HepG2 (cell line): ENCODE results near the gene PATZ1. TPM values are rescaled to one million over a fixed set of nuclear protein-coding genes. Genes with fewer than 3 reads are reported as not detected.

Experiments used
- CBX1 ChIP-seq: IDR thresholded peaks from one replicate; pipeline ENCODE4 v1.6.1; 2016; ENCODE audit warnings: antibody characterized with exemption, low read depth
- DBP ChIP-seq: sonication (generic); formaldehyde crosslinking; IDR thresholded peaks from 2 replicates; pipeline ENCODE4 v1.4.0; 2020; ENCODE audit warnings: missing genetic modification reagents; ENCODE audit errors: not compliant biosample characterization
- E2F1 ChIP-seq: sonication (generic); formaldehyde crosslinking; IDR thresholded peaks from 2 replicates; pipeline ENCODE4 v1.5.0; 2020; ENCODE audit warnings: missing genetic modification reagents
- IKZF1 ChIP-seq: fragments of 450-650 bp; IDR thresholded peaks from 2 replicates; pipeline ENCODE4 v1.7.1; 2016
- MEIS1 ChIP-seq: sonication (generic); formaldehyde crosslinking; IDR thresholded peaks from 2 replicates; pipeline ENCODE4 v1.9.0; 2021; ENCODE audit warnings: mild to moderate bottlenecking, missing genetic modification reagents, moderate library complexity, borderline replicate concordance
- MIXL1 ChIP-seq: IDR thresholded peaks from 2 replicates; pipeline ENCODE4 v1.6.1; 2016
- NCOA2 ChIP-seq: sonication (generic); formaldehyde crosslinking; IDR thresholded peaks from 2 replicates; pipeline ENCODE4 v1.8.0; 2022; ENCODE audit warnings: inconsistent platforms
- NPAS2 ChIP-seq: sonication (generic); formaldehyde crosslinking; IDR thresholded peaks from 2 replicates; pipeline ENCODE4 v1.8.0; 2022; ENCODE audit warnings: mild to moderate bottlenecking, missing genetic modification reagents, borderline replicate concordance
- PHF20 ChIP-seq: sonication (generic); formaldehyde crosslinking; IDR thresholded peaks from 2 replicates; pipeline ENCODE4 v1.5.0; 2020; ENCODE audit warnings: mild to moderate bottlenecking, missing genetic modification reagents
- PITX1 ChIP-seq: sonication (generic); formaldehyde crosslinking; IDR thresholded peaks from 2 replicates; pipeline ENCODE4 v1.5.1; 2020; ENCODE audit warnings: mild to moderate bottlenecking, missing genetic modification reagents
- SIN3B ChIP-seq: fragments of 150-350 bp; IDR thresholded peaks from 2 replicates; pipeline ENCODE4 v1.6.1; 2014; ENCODE audit warnings: low read length
- SIX1 ChIP-seq: sonication (generic); formaldehyde crosslinking; IDR thresholded peaks from 2 replicates; pipeline ENCODE4 v1.4.0; 2020; ENCODE audit warnings: missing genetic modification reagents, borderline replicate concordance
- ZBTB34 ChIP-seq: sonication (generic); formaldehyde crosslinking; IDR thresholded peaks from 2 replicates; pipeline ENCODE4 v1.8.0; 2022; ENCODE audit warnings: mild to moderate bottlenecking, missing genetic modification reagents
- ZFP36L2 ChIP-seq: sonication (generic); formaldehyde crosslinking; IDR thresholded peaks from 2 replicates; pipeline ENCODE4 v1.4.0; 2020; ENCODE audit warnings: missing genetic modification reagents
- ZNF160 ChIP-seq: sonication (generic); formaldehyde crosslinking; IDR thresholded peaks from 2 replicates; pipeline ENCODE4 v1.8.0; 2022; ENCODE audit warnings: mild to moderate bottlenecking, inconsistent platforms, missing genetic modification reagents
- ZNF24 ChIP-seq: fragments of 450-650 bp; IDR thresholded peaks from 2 replicates; pipeline ENCODE4 v1.6.1; 2017; ENCODE audit warnings: antibody characterized with exemption, mild to moderate bottlenecking
- ZNF326 ChIP-seq: sonication (generic); formaldehyde crosslinking; IDR thresholded peaks from 2 replicates; pipeline ENCODE4 v1.4.0; 2020; ENCODE audit warnings: missing genetic modification reagents, borderline replicate concordance
- ZNF335 ChIP-seq: sonication (generic); formaldehyde crosslinking; IDR thresholded peaks from 2 replicates; pipeline ENCODE4 v1.4.0; 2020; ENCODE audit warnings: missing genetic modification reagents
- ZNF383 ChIP-seq: sonication (generic); formaldehyde crosslinking; IDR thresholded peaks from 2 replicates; pipeline ENCODE4 v1.4.0; 2020; ENCODE audit warnings: missing genetic modification reagents, mild to moderate bottlenecking, borderline replicate concordance
- ZNF597 ChIP-seq: sonication (generic); formaldehyde crosslinking; IDR thresholded peaks from 2 replicates; pipeline ENCODE4 v1.5.0; 2020; ENCODE audit warnings: missing genetic modification reagents
- ZNF614 ChIP-seq: IDR thresholded peaks from 2 replicates; pipeline ENCODE4 v1.6.1; 2018; ENCODE audit warnings: missing biosample characterization, missing genetic modification reagents, inconsistent platforms, borderline replicate concordance
- ZNF776 ChIP-seq: sonication (generic); formaldehyde crosslinking; IDR thresholded peaks from 2 replicates; pipeline ENCODE4 v1.4.0; 2020; ENCODE audit warnings: mild to moderate bottlenecking, missing genetic modification reagents
- ZSCAN25 ChIP-seq: sonication (generic); formaldehyde crosslinking; IDR thresholded peaks from 2 replicates; pipeline ENCODE4 v1.8.0; 2022; ENCODE audit warnings: mild to moderate bottlenecking, missing genetic modification reagents
- polyA plus RNA-seq, 8 experiments: library from polyadenylated mRNA; depleted of rRNA in 3 of 8; stranded (reverse) in 7 of 8; unstranded in 1 of 8; fragments of >200 nt; fragmentation: Illumina TruSeq in 4 of 8; extraction: Trizol in 4 of 8; gene quantifications; 2 replicates each; pipeline versions ENCODE4 v1.2.1 to v1.2.3, GENCODE V29; 2011 to 2016; ENCODE audit warnings: low read depth in 4 of 8, missing spikeins in 1 of 8, mixed read lengths in 1 of 8; ENCODE audit not compliant: insufficient read depth in 1 of 8
- total RNA-seq, 5 experiments: library from RNA; depleted of rRNA; stranded (reverse); fragments of >200 nt; fragmentation: Illumina TruSeq; extraction: Trizol; gene quantifications; 2 replicates each; pipeline ENCODE4 v1.2.3, GENCODE V29; 2016; ENCODE audit warnings: low read depth in 1 of 5

The PATZ1 gene
- total and polyA plus RNA-seq, 2 of the 13 experiments (the other 11 are each of a cell fraction or from before 2014, with no cell fraction given) = 24.9 to 30.5 TPM

DNA sequence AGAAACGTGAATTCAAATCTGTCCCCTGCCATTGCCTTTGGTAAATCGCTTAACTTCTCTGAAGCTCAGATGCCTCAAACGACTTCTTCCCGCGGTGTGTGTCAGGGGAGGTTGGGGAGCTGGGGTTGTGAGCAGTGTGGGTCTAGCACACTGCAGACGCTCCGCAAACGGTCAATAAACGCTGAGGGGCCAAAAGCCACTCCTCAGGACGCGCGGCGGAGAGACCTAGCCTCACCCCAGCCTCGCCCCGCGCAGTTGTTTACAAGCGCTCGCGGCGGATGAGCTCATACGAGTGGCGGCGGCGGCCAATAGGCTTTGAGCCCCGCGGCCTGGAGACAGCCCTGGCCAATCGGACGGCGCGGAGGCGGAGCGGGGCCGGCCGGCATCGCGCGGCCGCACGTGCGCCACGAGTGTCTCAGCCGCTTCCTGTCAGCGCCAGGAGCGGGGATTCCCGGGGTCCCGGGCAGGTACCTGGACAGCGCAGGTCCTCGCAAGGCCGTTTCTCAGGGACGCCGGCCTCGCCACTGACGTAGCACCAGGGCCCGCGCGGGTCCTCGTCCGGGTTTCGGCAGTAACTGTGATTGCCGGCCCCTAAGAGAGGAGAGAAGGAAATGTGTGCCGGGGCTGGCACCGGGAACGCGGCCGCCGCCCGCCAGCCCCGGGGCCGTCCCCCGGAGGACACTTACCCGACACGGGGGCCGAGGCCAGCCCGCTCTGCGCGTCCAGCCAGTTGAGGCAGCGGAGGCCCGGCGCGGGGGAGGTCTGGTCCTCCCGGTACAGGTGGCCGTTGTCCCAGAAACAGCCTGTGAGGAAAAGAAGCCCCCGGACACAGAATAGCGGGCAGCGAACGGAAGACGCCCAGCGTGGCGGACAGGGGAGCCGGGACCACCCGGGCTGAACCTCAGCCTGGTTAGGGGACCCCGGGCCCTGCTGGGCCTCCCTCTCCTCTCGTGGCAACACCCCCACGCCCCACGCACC, 55.4 kb downstream of the PATZ1 start (continued):
- TF ChIP-seq IKZF1 (no peak), ZNF597 (CRISPR knock-in tag) (no peak), CBX1 (peak; percentile 76), DBP (CRISPR knock-in tag) (peak; percentile 42), ZNF614 (CRISPR knock-in tag) (no peak), MIXL1 (CRISPR knock-in tag) (no peak), ZNF335 (CRISPR knock-in tag) (0 out of 2 replicates have a peak, but pooled peaks have one; percentile 38), PHF20 (CRISPR knock-in tag) (peak; percentile 59; the same call in 1 of the 2 replicates), PITX1 (CRISPR knock-in tag) (peak; percentile 17; the same call in 1 of the 2 replicates), ZNF326 (CRISPR knock-in tag) (no peak), ZSCAN25 (CRISPR knock-in tag) (peak; percentile 66; the same call in 1 of the 2 replicates), ZBTB34 (CRISPR knock-in tag) (0 out of 2 replicates have a peak, but pooled peaks have one; percentile 33), ZNF160 (CRISPR knock-in tag) (peak; percentile 69), SIX1 (CRISPR knock-in tag) (no peak), ZNF383 (CRISPR knock-in tag) (no peak), ZFP36L2 (CRISPR knock-in tag) (no peak), ZNF24 (no peak), ZNF776 (CRISPR knock-in tag) (peak; percentile 89), E2F1 (0 out of 2 replicates have a peak, but pooled peaks have one; percentile 25), SIN3B (no peak), NCOA2 (CRISPR knock-in tag) (peak; percentile 26; the same call in 1 of the 2 replicates), MEIS1 (CRISPR knock-in tag) (peak; percentile 55; the same call in 1 of the 2 replicates), NPAS2 (no peak)
